Colonic mucosa (tissue), 4 donors: ENCODE data around the gene ANK3. TPM values are rescaled to one million over a fixed set of nuclear protein-coding genes. Genes with fewer than 3 reads are reported as not detected.
"Not testable (repeated sequence)": the region's sequence is repeated elsewhere in the genome, so short reads cannot be mapped to it uniquely, and the experiment has no call there.

Source experiments
- DNase-seq: peaks from one replicate; pipeline ENCODE4 v3.0.0-alpha.2; 2020
- H3K27ac ChIP-seq: fragments of 200-600 bp; one replicate; pipeline ENCODE4 v1.8.0; 2021
- H3K27me3 ChIP-seq: fragments of 200-600 bp; one replicate; pipeline ENCODE4 v1.8.0; 2021
- H3K36me3 ChIP-seq: fragments of 200-600 bp; one replicate; pipeline ENCODE4 v1.8.0; 2021
- H3K4me1 ChIP-seq: fragments of 200-600 bp; one replicate; pipeline ENCODE4 v1.8.0; 2021; ENCODE audit warnings: mild to moderate bottlenecking
- H3K4me3 ChIP-seq: fragments of 200-600 bp; one replicate; pipeline ENCODE4 v1.8.0; 2021
- H3K9ac ChIP-seq, 2 donors: one replicate each; pipeline ENCODE4 v1.7.0; 2013; ENCODE audit warnings: control low read depth in 2 of 2, low read depth in 2 of 2, low read length in 2 of 2
- H3K9me3 ChIP-seq: fragments of 200-600 bp; one replicate; pipeline ENCODE4 v1.8.0; 2021
- intact Hi-C: fragments of 100-400 bp; cut with DNase I; formaldehyde crosslinking; loops from one replicate; pipeline ENCODE4 v1.14.1; 2022
- total RNA-seq, 2 donors: library from RNA; stranded (reverse); fragmentation: NEBNext Ultra II Directional in 1 of 2; extraction: Animal tissue kit (Norgen Biotek cat#: 25700) in 1 of 2; gene quantifications; one replicate each; pipeline ENCODE4 v1.2.1, GENCODE V29; 2021
- TF ChIP-seq, protein P1 (sequence below): fragments of 200-600 bp; IDR thresholded peaks from one replicate; pipeline ENCODE4 v1.8.0; 2022; ENCODE audit warnings: antibody characterized with exemption, mild to moderate bottlenecking
- donor health status: healthy.
- donor health status: DM: no; HTN: no; CAD: no.
- donor health status: DM: no; HTN: no; CAD: no.

Gene ANK3
- total RNA-seq, 2 donors from 2014 or later, result 34.6 to 82.8 TPM

DNA sequence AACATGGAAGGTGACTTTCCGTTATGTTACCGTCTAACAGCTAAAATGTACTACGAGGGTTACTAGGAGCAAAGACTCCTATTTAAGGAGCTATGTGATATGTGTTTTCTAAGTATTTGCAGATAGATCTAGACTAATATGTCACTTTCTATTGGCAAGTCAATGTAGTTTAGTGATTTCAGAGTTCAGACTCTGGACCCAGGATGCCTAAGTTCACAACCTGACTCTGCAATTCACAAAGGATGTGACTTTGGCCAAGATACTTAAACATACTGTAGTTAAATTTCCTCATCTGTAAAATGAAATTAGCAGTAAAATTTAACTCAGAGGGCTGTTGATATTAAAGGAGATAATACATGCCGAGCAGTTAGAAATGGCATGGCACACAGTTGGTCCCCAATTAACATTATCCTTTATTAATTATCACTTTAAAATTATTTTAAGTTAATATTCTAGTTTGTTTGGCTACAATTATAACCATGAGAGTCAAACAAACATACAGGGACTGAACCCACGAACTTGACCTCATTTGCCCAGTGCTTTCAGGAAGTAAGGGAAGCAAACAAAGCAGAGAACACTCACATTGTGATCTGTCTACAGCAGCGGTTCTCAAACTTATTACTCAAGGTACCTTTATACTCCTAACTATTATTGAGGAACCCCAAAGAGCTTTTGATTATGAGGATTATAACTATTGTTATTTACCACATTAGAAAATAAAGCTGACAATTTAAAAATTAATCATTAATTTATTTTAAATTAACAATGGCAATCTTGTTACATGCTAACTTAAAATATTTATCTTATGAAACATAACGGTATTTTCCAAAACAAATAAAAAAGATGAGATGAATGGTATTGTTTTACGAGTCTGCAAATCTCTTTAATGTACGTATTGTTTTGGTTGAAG is 94.4 kb downstream of the ANK3 start:
- no peaks in the 10 kb centered on the region for H3K4me1 ChIP-seq
- TF ChIP-seq, protein P1, sequence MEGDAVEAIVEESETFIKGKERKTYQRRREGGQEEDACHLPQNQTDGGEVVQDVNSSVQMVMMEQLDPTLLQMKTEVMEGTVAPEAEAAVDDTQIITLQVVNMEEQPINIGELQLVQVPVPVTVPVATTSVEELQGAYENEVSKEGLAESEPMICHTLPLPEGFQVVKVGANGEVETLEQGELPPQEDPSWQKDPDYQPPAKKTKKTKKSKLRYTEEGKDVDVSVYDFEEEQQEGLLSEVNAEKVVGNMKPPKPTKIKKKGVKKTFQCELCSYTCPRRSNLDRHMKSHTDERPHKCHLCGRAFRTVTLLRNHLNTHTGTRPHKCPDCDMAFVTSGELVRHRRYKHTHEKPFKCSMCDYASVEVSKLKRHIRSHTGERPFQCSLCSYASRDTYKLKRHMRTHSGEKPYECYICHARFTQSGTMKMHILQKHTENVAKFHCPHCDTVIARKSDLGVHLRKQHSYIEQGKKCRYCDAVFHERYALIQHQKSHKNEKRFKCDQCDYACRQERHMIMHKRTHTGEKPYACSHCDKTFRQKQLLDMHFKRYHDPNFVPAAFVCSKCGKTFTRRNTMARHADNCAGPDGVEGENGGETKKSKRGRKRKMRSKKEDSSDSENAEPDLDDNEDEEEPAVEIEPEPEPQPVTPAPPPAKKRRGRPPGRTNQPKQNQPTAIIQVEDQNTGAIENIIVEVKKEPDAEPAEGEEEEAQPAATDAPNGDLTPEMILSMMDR, result no peak
- no peak overlapping the region for H3K27ac ChIP-seq
- intact Hi-C loops, result no loop called here
- H3K4me3 ChIP-seq, result no peak overlapping the region
- H3K9ac ChIP-seq, result no peak overlapping the region
- DNase-seq, result no peak
- no peaks in the 10 kb centered on the region for H3K36me3 ChIP-seq
- no peaks in the 10 kb centered on the region for H3K27me3 ChIP-seq
- no peaks in the 10 kb centered on the region for H3K9me3 ChIP-seq

DNA sequence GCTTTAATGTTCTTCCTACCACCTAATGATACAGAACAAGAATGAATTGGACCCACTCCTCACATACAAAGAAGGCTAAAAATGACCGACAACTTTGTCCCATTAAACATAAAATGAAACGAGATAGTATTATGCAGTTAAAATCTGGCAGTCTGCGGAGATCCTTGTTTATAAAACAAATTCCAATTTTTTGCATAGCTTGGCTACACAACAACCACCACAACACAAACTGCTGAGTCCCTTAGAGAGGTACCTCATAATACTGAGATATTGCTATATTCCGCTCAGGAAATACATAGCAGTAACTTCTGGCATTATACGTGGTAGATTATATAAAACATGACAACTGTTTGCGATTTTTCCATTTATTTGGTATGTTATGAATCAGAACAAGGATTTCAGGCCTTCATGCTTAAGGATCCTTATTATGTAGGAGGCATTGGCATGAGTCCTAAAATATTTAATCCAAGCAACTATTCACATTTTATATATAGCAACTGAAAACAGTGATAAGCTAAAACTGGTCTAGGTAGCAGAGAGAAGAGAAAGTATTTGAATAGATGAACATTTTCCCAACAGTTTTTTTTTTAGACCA is 96.0 kb downstream of the ANK3 start:
- no peaks in the 10 kb centered on the region for H3K9me3 ChIP-seq
- intact Hi-C loops, result no loop called here
- DNase-seq, result no peak
- no peak overlapping the region for H3K4me3 ChIP-seq
- H3K4me1 ChIP-seq, result no peaks in the 10 kb centered on the region
- no peak overlapping the region for H3K27ac ChIP-seq
- H3K9ac ChIP-seq, result no peak overlapping the region
- no peaks in the 10 kb centered on the region for H3K36me3 ChIP-seq
- H3K27me3 ChIP-seq, result no peaks in the 10 kb centered on the region
- TF ChIP-seq, protein P1, result no peak

DNA sequence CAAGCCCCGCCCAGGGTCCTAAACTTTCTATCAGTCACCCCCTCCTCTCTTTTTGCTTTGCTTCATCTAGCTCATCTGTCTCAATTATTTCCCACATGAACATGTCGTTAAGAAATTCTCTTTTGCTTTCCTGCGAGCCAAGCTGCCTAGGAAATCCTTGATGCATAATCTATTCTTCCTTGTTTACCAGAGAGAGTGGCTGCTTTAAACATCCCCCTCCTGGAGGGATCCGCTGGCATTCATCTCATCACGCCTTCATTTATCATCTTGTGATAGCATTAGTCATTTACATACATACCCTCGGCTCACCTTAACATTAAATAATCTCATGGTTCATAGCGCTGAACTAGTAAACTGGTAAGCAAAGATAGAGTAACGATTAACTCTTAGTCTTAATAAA is 96.7 kb downstream of the ANK3 start:
- TF ChIP-seq, protein P1, result no peak
- intact Hi-C loops, result no loop called here
- Histone ChIP-seq H3K4me3 (no peak overlapping the region), H3K9me3 (no peaks in the 10 kb centered on the region), H3K36me3 (no peaks in the 10 kb centered on the region), H3K27ac (no peak overlapping the region), H3K4me1 (no peaks in the 10 kb centered on the region), H3K9ac (no peak overlapping the region), H3K27me3 (no peaks in the 10 kb centered on the region)
- DNase-seq, result no peak

DNA sequence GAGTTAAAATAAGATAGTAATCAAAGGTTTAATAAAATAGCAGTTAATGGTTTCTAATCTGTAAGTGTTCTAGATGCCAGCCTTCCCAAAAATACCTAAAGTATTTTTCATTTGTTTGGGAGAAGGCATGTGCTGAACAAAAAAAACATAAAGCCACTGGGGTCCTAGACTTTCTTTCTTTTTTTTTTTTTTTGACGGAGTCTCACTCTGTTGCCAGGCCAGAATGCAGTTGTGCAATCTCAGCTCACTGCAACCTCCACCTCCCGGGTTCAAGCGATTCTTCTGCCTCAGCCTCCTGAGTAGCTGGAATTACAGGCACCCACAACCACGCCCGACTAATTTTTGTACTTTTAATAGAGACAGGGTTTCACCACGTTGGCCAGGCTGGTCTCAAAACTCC is 97.1 kb downstream of the ANK3 start:
- H3K27ac ChIP-seq, H3K4me1 ChIP-seq, H3K36me3 ChIP-seq, H3K9ac ChIP-seq, H3K27me3 ChIP-seq, H3K9me3 ChIP-seq, H3K4me3 ChIP-seq, DNase-seq, intact Hi-C loops: not testable (repeated sequence)

DNA sequence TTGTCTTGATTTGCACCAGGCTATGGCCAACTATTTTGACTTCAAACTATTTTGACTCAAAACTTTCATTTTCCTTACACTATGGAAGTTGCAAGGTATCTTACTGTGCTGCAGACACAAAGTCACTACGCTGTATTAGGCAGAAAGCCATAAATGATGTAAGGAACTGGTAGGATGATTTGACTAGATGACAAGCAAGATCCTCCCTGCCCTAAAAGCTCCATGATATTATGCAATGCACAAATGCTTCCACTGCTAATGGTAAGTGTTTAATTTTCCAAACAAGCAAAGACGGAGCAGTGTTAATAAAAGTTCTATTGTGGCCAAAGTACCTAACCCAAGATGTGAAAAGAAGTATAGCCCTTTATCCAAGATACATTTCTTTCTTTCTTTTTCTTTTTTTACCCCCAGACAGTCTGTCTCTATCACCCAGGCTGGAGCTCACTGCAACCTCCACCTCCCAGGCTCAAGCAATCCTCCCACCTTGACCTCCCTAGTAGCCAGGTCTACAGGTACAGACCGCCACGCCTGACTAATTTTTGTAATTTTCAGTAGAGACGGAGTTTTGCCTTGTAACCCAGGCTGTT is 98.2 kb downstream of the ANK3 start:
- no peak overlapping the region for H3K9ac ChIP-seq
- H3K9me3 ChIP-seq, result no peaks in the 10 kb centered on the region
- no peaks in the 10 kb centered on the region for H3K4me1 ChIP-seq
- DNase-seq, result no peak
- no peak overlapping the region for H3K4me3 ChIP-seq
- no peak overlapping the region for H3K27ac ChIP-seq
- TF ChIP-seq, protein P1, result no peak
- intact Hi-C loops, result no loop called here
- H3K27me3 ChIP-seq, result no peaks in the 10 kb centered on the region
- H3K36me3 ChIP-seq, result no peaks in the 10 kb centered on the region
